Regular cardiac myocyte (primary cell): Measurements from ENCODE around the gene CCR9. TPM values are rescaled to one million over a fixed set of nuclear protein-coding genes. Genes with fewer than 3 reads are reported as not detected.

Source experiments
- total RNA-seq: library from RNA; depleted of rRNA; stranded (reverse); fragments of >200 nt; gene quantifications from 2 replicates; pipeline ENCODE4 v1.2.3, GENCODE V29; 2014

Gene CCR9
- not detected in 2 replicates for total RNA-seq

GRCh38 chr3:45885979-45886705 is at the start of gene CCR9:
Gene CCR9 (plus strand): TSS chr3:45886543. CDS start chr3:45894934, 8,391 bp downstream.

GRCh38 chr3:45841757-45842491 is 44.4 kb upstream of the CCR9 start, which contains the start of gene LZTFL1:
Gene LZTFL1 (minus strand): TSS chr3:45842119. CDS start chr3:45841991, 128 bp downstream.

GRCh38 chr3:45943207-45943846 is 57.0 kb downstream of the CCR9 start, which contains the start of gene CXCR6:
Gene CXCR6 (plus strand): TSS chr3:45943464. CDS start chr3:45946482, 3,018 bp downstream.

Other genes starting within 250 kb of the CCR9 start
- 30.4 and 35.3 TPM in 2 replicates for gene SACM1L, start 197.1 kb upstream of the CCR9 start, total RNA-seq
- not detected in 2 replicates for gene SLC6A20, start 90.0 kb upstream of the CCR9 start, total RNA-seq
- gene LZTFL1, start 44.4 kb upstream of the CCR9 start, total RNA-seq = 9.4 and 17.8 TPM in 2 replicates
- gene CXCR6, start 56.9 kb downstream of the CCR9 start, total RNA-seq = not detected in 2 replicates
- gene FYCO1, start 109.3 kb downstream of the CCR9 start, total RNA-seq = 17.4 and 24.5 TPM in 2 replicates
- not detected in 2 replicates for gene XCR1, start 140.9 kb downstream of the CCR9 start, total RNA-seq